ENCODE results near the gene ANO4.
"Not testable (repeated sequence)": the region's sequence is repeated elsewhere in the genome, so short reads cannot be mapped to it uniquely, and the experiment has no call there.

Gene ANO4

GRCh38 chr12:101051901-101052550 is 257.4 kb downstream of the ANO4 start:
- no peak for DNase-seq

- DNase-seq: no peak
These were observed 258.6 kb downstream of the ANO4 start for GRCh38 chr12:101053203-101053602.

GRCh38 chr12:101055940-101056339 is 261.4 kb downstream of the ANO4 start:
- no peak for DNase-seq

- not testable (repeated sequence) for DNase-seq
These were observed 267.9 kb downstream of the ANO4 start for GRCh38 chr12:101062508-101062907.

GRCh38 chr12:101064721-101065120 is 270.1 kb downstream of the ANO4 start:
- no peak for DNase-seq

- DNase-seq: no peak
These were observed 271.9 kb downstream of the ANO4 start for GRCh38 chr12:101066489-101066888.

GRCh38 chr12:101068402-101068801 is 273.8 kb downstream of the ANO4 start:
- no peak for DNase-seq

- no peak for DNase-seq
These were observed 274.3 kb downstream of the ANO4 start for GRCh38 chr12:101068836-101069235.

GRCh38 chr12:101074940-101075680 is 280.5 kb downstream of the ANO4 start:
- no peak for DNase-seq

GRCh38 chr12:101076921-101077320 is 282.3 kb downstream of the ANO4 start:
- no peak for DNase-seq

GRCh38 chr12:101077791-101078528 is 283.4 kb downstream of the ANO4 start:
- DNase-seq: no peak

GRCh38 chr12:101078536-101079285 is 284.1 kb downstream of the ANO4 start:
- DNase-seq: no peak

- DNase-seq: no peak
These were observed 288.1 kb downstream of the ANO4 start for GRCh38 chr12:101082706-101083105.

- DNase-seq: no peak
These were observed 292.0 kb downstream of the ANO4 start for GRCh38 chr12:101086490-101087135.

- DNase-seq: no peak
These were observed 293.3 kb downstream of the ANO4 start for GRCh38 chr12:101087920-101088319.

GRCh38 chr12:101089271-101089670 is 294.7 kb downstream of the ANO4 start:
- DNase-seq: no peak

GRCh38 chr12:101090222-101090621 is 295.6 kb downstream of the ANO4 start:
- DNase-seq: not testable (repeated sequence)

GRCh38 chr12:101097829-101098580 is 303.4 kb downstream of the ANO4 start:
- DNase-seq: no peak

- no peak for DNase-seq
These were observed 312.6 kb downstream of the ANO4 start for GRCh38 chr12:101107032-101107763.

GRCh38 chr12:101108130-101108529 is 313.6 kb downstream of the ANO4 start:
- DNase-seq: no peak

GRCh38 chr12:101110866-101111265 is 316.3 kb downstream of the ANO4 start:
- no peak for DNase-seq

Data from activated CD4-positive, alpha-beta T cell treated with anti-CD3 and anti-CD28 coated beads for 48 hours (primary cell).